DMS53 (cell line): ENCODE measurements around the gene CST7.
A peak's percentile ranks its signal among the peaks of the same experiment; 100 is the strongest.

Experiments
- DNase-seq: peaks from one replicate; lab custom pipeline; 2025; lab: John Stamatoyannopoulos, UW

Gene CST7

GRCh38 chr20:24950836-24951525 is 1.9 kb downstream of the CST7 start:
- no peak for DNase-seq

GRCh38 chr20:24951536-24952083 is 2.5 kb downstream of the CST7 start:
- no peak for DNase-seq

- DNase-seq, result no peak
These were observed 3.5 kb downstream of the CST7 start for GRCh38 chr20:24952376-24953208.

GRCh38 chr20:24953209-24953575 is 4.1 kb downstream of the CST7 start:
- no peak for DNase-seq

DNA sequence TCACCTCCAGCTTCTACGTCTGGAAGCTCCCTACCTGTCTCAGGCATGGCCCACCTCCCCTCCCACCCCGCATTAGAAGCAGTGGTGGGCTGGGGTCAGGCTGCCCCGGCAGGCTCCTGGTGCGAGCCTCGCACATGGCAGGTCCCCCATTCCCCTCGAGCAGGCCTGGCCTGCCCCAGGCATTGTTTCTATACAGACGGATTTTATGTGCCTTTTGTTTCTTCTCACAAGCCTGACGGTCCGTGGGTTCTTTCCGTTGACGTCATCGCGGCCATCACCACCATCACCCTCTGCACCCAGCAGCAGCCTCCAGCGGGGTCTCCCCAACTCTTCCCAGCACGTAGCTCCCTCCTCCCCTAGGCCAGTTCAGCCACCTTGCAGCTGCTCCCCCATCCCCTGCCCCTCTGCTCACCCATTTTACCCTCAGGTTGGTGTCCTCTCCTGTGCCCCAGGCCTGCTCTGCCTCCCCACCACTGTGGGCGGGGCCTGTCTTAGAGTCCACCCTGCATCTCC is 4.6 kb downstream of the CST7 start:
- no peak for DNase-seq

DNA sequence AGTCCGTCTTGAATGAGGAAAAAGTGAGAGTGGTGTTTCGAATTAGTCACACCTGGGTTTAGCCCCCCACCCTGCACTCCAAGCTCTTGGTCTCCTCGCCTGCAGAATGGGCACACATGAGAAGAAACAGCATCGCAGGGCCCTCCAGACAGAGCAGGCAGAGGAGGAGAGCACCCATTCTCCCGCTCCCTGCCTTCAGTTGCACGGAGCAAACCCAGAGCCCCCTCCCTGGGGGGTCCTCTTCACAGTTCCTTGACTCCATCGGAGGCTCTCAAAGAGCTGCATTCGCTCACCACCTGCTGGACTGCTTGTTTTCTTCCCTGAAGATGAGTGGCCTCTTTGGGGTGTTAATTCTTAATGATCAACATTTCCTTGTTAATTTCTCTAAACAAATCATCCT is 5.1 kb downstream of the CST7 start:
- no peak for DNase-seq

DNA sequence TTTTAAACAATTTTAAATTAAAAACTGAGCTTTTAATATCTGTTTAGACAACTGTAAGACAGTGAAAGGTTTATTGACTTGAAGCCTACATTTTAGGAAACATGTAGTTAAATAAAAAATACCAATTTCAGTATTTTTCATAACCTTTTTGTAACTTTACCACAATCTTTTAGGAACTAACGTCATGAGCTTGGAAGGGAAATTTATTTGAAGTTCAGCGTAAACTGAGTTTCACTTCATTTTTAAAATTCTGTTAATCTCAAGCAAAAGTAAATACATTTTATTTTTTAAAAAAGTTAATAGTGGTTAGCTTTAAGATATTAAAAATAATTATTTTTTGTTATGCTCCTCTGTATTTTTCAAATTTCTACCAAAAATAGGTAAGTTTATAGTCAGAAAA is 5.5 kb downstream of the CST7 start:
- DNase-seq, result no peak

- DNase-seq, result no peak
These were observed 6.0 kb downstream of the CST7 start for GRCh38 chr20:24955045-24955444.

DNA sequence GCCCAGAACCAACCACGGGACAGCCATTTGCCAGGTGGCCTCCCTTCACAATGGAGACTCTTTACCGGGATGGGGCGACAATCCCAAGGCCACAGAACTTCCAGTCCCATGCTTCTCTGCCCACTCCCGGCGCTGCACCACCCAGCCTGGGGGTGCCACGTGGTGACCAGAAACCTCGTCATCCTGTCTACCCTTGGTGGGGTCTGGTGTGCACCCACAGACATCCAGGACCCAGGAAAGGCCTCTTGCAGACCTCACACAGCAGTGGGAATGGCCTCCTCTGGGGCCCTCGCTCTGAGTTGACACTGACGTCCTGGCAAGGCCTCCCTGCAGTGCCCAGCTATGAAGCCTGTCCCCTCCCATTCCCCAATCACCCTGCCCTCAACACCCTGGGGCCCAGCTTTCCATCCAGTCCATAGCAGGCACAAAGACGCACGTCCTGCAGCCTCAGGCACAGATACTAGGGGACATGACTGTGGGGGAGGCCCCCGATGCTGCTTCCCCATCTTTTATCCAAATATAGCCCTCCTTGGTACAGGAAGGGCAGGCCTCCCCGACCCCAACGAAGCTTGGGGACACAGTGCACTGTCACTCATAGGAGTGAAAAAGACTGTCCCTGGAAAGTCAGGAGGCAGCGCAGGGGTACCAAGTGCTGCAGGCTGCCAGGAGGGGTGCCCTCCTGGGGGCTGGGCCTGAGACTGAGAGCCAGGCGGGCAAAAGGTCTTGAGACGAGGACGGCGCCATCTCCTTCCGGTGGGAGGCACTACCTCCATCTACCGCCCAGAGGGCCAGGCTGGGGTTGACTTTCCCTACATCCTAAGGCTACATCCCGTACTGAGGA is 7.2 kb downstream of the CST7 start:
- DNase-seq, result no peak

- DNase-seq, result no peak
These were observed 8.4 kb downstream of the CST7 start for GRCh38 chr20:24957326-24958016.

- DNase-seq, result no peak
These were observed 9.7 kb downstream of the CST7 start for GRCh38 chr20:24958506-24959385.

DNA sequence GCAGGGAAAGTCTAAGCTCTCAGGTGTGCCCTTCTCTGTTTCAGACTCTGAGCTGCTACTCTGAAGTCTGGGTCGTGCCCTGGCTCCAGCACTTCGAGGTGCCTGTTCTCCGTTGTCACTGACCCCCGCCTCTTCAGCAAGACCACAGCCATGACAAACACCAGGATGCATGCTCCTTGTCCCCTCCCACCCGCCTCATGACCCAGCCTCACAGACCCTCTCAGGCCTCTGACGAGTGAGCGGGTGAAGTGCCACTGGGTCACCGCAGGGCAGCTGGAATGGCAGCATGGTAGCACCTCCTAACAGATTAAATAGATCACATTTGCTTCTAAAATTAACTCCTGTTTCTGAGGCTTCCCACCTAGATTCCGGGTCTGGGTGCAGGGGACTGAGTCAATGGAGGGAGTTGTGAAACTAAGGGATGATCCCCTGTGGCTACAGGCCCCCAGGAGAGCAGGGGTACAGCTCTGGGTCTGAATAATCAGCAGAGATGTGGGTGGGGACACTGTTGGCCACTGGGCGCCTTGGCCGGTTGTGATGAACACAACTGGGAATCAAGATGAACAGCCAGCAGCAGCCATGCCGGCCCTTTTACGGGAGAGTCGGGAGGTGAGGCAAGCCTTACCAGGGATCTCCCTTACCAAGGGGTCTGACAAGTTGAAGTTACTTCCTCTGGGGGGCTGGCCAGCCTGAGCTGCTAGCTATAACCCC is 10.7 kb downstream of the CST7 start:
- DNase-seq, result no peak

- DNase-seq, result peak; percentile 64
These were observed 11.3 kb downstream of the CST7 start for GRCh38 chr20:24960302-24960801.

DNA sequence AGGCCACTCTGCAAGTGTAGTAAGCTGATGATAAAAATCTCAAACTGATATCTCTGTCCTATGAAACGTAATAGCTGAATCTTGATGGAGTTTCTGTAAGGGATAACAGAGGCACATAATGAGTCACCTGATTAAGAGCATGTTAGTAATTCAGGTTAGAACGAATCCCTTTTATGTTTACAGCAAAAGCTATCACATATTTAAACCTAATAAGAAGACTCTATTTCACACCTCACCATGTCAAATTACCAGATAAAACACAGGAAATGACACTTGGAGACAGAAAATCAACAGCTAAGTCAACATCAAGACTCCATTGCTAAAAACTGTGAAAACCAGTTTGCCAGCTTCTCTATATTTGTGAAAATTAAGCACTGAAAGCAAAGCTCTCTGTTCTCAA is 11.8 kb downstream of the CST7 start:
- DNase-seq, result peak; percentile 82

GRCh38 chr20:24961384-24962181 is 12.5 kb downstream of the CST7 start:
- DNase-seq, result peak; percentile 54

DNA sequence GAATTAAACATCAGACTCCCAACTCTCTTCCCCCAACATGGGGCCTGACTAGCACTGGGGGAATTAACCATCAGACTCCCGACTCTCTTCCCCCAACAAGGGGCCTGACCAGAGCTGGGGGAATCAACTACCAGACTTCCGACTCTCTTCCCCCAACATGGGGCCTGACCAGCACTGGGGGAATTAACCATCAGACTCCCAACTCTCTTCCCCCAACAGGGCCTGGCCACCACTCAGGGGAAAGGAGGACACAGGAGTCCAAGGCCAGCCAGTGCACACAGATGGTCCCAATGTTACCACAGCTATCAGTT is 13.1 kb downstream of the CST7 start:
- no peak for DNase-seq

GRCh38 chr20:24962510-24962909 is 13.4 kb downstream of the CST7 start:
- no peak for DNase-seq

DNA sequence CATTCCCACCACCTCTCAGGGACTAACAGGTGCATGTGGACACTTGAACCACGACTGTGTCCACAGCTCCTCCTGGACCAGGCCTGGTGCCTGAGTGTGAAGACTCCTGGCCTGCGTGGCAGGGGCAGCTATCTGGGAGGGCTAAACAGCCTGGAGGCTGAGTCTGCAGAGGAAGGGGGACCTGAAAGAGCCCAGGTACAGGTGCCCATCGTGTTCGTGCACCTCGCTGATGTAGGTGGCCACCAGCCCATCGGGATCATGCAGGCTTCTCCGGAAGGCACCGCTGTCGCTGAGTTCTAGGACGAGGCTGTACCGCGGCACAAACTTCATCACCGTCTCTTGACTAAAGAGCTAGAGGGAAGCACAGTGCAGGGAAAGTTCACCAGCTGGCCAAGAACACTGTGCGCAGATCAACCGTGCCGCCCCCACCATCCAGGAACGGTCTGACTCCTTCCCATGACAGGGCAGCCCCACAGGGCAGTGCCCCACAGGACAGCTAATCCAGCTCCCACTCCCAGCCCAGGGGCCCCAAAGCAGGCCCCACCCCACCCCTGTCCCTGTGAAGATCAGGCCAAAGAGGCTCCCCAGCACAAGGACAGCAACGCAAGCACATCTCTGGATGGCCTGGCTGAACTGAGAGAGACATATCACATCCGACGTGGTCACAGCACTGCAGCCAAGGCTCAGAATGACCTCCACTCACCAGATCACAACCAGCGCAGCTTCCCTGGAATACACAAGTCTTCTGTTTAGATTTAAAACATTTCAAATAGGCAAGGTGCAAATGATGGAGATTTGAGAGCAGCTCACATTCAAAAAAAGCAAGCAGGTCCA is 14.8 kb downstream of the CST7 start:
- no peak for DNase-seq
